ENCODE results near the gene KCMF1. TPM values are rescaled to one million over a fixed set of nuclear protein-coding genes. Genes with fewer than 3 reads are reported as not detected.

The KCMF1 gene
- total RNA-seq, 2 donors from 2014 or later = 67.6 to 101 TPM

GRCh38 chr2:85106489-85107180, 135.7 kb downstream of the KCMF1 start:
- DNase-seq (no peak), ATAC-seq (no peak)
- intact Hi-C loops (cut with DNase I, micrococcal nuclease) = no loop called here

Other genes with a start within 250 kb of the KCMF1 start
- gene TRABD2A, start 90.1 kb upstream of the KCMF1 start, total RNA-seq = 100 to 1,000 TPM in 1 of 2 donors, 10 to 100 TPM in 1; 89.8 to 101 TPM
- 1,000 to 10,000 TPM; 1,780 to 2,331 TPM for gene TMSB10, start 65.5 kb upstream of the KCMF1 start, total RNA-seq
- gene TCF7L1, start 162.2 kb downstream of the KCMF1 start, total RNA-seq = 1 to 10 TPM; 2.0 to 3.9 TPM